Smooth muscle cell (in vitro differentiated cells): ENCODE results near the gene ARHGEF18. TPM values are rescaled to one million over a fixed set of nuclear protein-coding genes. Genes with fewer than 3 reads are reported as not detected.
A peak's percentile ranks its signal among the peaks of the same experiment; 100 is the strongest.

Experiments used
- DNase-seq: peaks from one replicate; lab custom pipeline; 2025; ENCODE audit not compliant: unreplicated experiment; lab: John Stamatoyannopoulos, UW
- H2AFZ ChIP-seq: fragments of 200-600 bp; sonication (generic); 2 replicates; pipeline ENCODE4 v1.6.0; 2016; ENCODE audit warnings: antibody characterized with exemption, low read depth, mild to moderate bottlenecking
- H3F3A ChIP-seq: fragments of 200-600 bp; sonication (generic); 2 replicates; pipeline ENCODE4 v1.6.0; 2017; ENCODE audit warnings: antibody characterized with exemption, low read depth
- H3K27ac ChIP-seq: fragments of 200-600 bp; sonication (generic); 2 replicates; pipeline ENCODE4 v1.5.1; 2016; ENCODE audit warnings: low read depth, mild to moderate bottlenecking
- H3K27me3 ChIP-seq: fragments of 200-600 bp; sonication (generic); 2 replicates; pipeline ENCODE4 v1.6.1; 2016; ENCODE audit warnings: low read depth, mild to moderate bottlenecking
- H3K36me3 ChIP-seq: fragments of 200-600 bp; sonication (generic); 2 replicates; pipeline ENCODE4 v1.5.1; 2016; ENCODE audit warnings: low read depth
- H3K4me1 ChIP-seq: fragments of 200-600 bp; sonication (generic); 2 replicates; pipeline ENCODE4 v1.5.1; 2016; ENCODE audit warnings: low read depth
- H3K4me2 ChIP-seq: fragments of 200-600 bp; sonication (generic); 2 replicates; pipeline ENCODE4 v1.6.0; 2016; ENCODE audit warnings: mild to moderate bottlenecking
- H3K4me3 ChIP-seq: fragments of 200-600 bp; sonication (generic); 2 replicates; pipeline ENCODE4 v1.5.1; 2016; ENCODE audit warnings: mild to moderate bottlenecking
- H3K79me2 ChIP-seq: fragments of 200-600 bp; sonication (generic); 2 replicates; pipeline ENCODE4 v1.6.0; 2016; ENCODE audit warnings: low read depth, mild to moderate bottlenecking
- H3K9ac ChIP-seq: fragments of 200-600 bp; sonication (generic); 2 replicates; pipeline ENCODE4 v1.6.0; 2016; ENCODE audit warnings: low read depth
- H3K9me3 ChIP-seq: fragments of 200-600 bp; sonication (generic); replicated peaks from 2 replicates; pipeline ENCODE4 v1.5.1; 2016; ENCODE audit warnings: low read depth
- H4K20me1 ChIP-seq: fragments of 200-600 bp; sonication (generic); 2 replicates; pipeline ENCODE4 v1.6.0; 2016; ENCODE audit warnings: low read depth
- CTCF ChIP-seq: fragments of 200-600 bp; sonication (generic); IDR thresholded peaks from 2 replicates; pipeline ENCODE4 v1.5.1; 2017; ENCODE audit warnings: borderline replicate concordance, mild to moderate bottlenecking, antibody characterized with exemption; ENCODE audit not compliant: insufficient read depth, poor library complexity, severe bottlenecking
- WGBS: methylation state at CpG from one replicate; pipeline ENCODE4 v1.1.7; 2016; ENCODE audit warnings: low lambda C conversion rate; 5-methylcytosine and 5-hydroxymethylcytosine counted together
- polyA plus RNA-seq: library from polyadenylated mRNA; unstranded; fragments of >200 nt; fragmentation: Nextera tagmentation; extraction: Ambion mirVana; gene quantifications from 2 replicates; pipeline ENCODE4 v1.2.1, GENCODE V29; 2016
- total RNA-seq: library from RNA; depleted of rRNA; stranded (reverse); fragments of >200 nt; gene quantifications from 2 replicates; pipeline ENCODE4 v1.2.3, GENCODE V29; 2014

Gene ARHGEF18
- total and polyA plus RNA-seq, 2 experiments from 2014 or later = 18.8 to 24.0 TPM

GRCh38 chr19:7391218-7391670 lies 42.5 kb downstream of the ARHGEF18 start:
- H3K4me1 ChIP-seq = peaks cover 4% of the 10 kb centered on the region
- peak overlapping the region; percentile 88 for H3K27ac ChIP-seq
- DNase-seq = no peak
- no peak overlapping the region for H3K4me3 ChIP-seq
- H3F3A ChIP-seq = no peaks in the 10 kb centered on the region
- WGBS = 42% methylated on average over 14 of the region's 14 CpGs
- H3K4me2 ChIP-seq = peak overlapping the region; percentile 54
- no peak overlapping the region for H2AFZ ChIP-seq
- H3K27me3 ChIP-seq = no peaks in the 10 kb centered on the region
- H3K9ac ChIP-seq = peak overlapping the region; percentile 44
- peaks cover 8% of the 10 kb centered on the region for H4K20me1 ChIP-seq
- no peak for TF ChIP-seq CTCF
- H3K9me3 ChIP-seq = no peaks in the 10 kb centered on the region
- H3K36me3 ChIP-seq = no peaks in the 10 kb centered on the region
- peaks cover 13% of the 10 kb centered on the region for H3K79me2 ChIP-seq

GRCh38 chr19:7393459-7393858 lies 44.7 kb downstream of the ARHGEF18 start:
- H3K9ac ChIP-seq = no peak overlapping the region
- peaks cover 4% of the 10 kb centered on the region for H3K4me1 ChIP-seq
- no peaks in the 10 kb centered on the region for H3K27me3 ChIP-seq
- TF ChIP-seq CTCF = no peak
- no peaks in the 10 kb centered on the region for H3K9me3 ChIP-seq
- H3K36me3 ChIP-seq = no peaks in the 10 kb centered on the region
- H3K79me2 ChIP-seq = peaks cover 25% of the 10 kb centered on the region
- 87% methylated on average over 2 of the region's 2 CpGs for WGBS
- H3K27ac ChIP-seq = no peak overlapping the region
- DNase-seq = no peak
- no peak overlapping the region for H3K4me3 ChIP-seq
- H4K20me1 ChIP-seq = peaks cover 30% of the 10 kb centered on the region
- H3K4me2 ChIP-seq = no peak overlapping the region
- H2AFZ ChIP-seq = no peak overlapping the region
- no peaks in the 10 kb centered on the region for H3F3A ChIP-seq

GRCh38 chr19:7393939-7394730 lies 45.4 kb downstream of the ARHGEF18 start:
- Histone ChIP-seq H3K9me3 (no peaks in the 10 kb centered on the region), H3K36me3 (no peaks in the 10 kb centered on the region), H3K4me2 (peak overlapping the region; percentile 94), H3F3A (no peaks in the 10 kb centered on the region), H3K27me3 (no peaks in the 10 kb centered on the region), H4K20me1 (peaks cover 37% of the 10 kb centered on the region), H3K4me3 (peak overlapping the region; percentile 99), H3K79me2 (peaks cover 25% of the 10 kb centered on the region), H3K9ac (peak overlapping the region; percentile 89), H3K4me1 (peaks cover 4% of the 10 kb centered on the region), H2AFZ (peak overlapping the region; percentile 45), H3K27ac (no peak overlapping the region)
- 39% methylated on average over 6 of the region's 13 CpGs for WGBS
- no peak for TF ChIP-seq CTCF
- no peak for DNase-seq
